Measurements from ENCODE around the gene ACOT7. TPM values are rescaled to one million over a fixed set of nuclear protein-coding genes. Genes with fewer than 3 reads are reported as not detected.
"Not testable (repeated sequence)": the region's sequence is repeated elsewhere in the genome, so short reads cannot be mapped to it uniquely, and the experiment has no call there.

The ACOT7 gene
- total RNA-seq, 1 donor from 2014 or later = 40.0 TPM

DNA sequence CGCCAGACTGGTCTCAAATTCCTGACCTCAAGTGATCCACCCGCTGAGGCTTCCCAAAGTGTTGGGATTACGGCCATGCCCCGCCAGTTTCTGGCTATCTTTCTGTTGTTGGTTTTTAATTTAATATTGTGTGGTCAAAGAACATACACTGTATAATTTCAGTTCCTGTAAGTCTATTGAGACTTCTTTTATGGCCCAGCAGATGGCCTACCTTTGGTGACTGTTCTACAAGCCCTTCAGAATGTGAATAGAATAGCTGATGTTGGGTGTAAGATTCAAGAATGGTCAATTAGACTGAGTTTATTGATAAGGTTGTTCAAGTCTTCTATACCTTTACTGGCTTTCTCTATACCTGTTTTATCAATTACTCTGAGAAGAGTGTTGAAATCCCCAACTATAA, 15.5 kb upstream of the ACOT7 start:
- Mint-ChIP-seq H3K4me1 (ENCODE audit: unreplicated experiment) (peaks cover 3% of the 10 kb centered on the region), H3K27ac (no peak overlapping the region), H3K4me3 (no peak overlapping the region), H3K27me3 (peaks cover 49% of the 10 kb centered on the region), H3K36me3 (no peaks in the 10 kb centered on the region), H3K9me3 (no peaks in the 10 kb centered on the region)
- TF ChIP-seq, protein P1, sequence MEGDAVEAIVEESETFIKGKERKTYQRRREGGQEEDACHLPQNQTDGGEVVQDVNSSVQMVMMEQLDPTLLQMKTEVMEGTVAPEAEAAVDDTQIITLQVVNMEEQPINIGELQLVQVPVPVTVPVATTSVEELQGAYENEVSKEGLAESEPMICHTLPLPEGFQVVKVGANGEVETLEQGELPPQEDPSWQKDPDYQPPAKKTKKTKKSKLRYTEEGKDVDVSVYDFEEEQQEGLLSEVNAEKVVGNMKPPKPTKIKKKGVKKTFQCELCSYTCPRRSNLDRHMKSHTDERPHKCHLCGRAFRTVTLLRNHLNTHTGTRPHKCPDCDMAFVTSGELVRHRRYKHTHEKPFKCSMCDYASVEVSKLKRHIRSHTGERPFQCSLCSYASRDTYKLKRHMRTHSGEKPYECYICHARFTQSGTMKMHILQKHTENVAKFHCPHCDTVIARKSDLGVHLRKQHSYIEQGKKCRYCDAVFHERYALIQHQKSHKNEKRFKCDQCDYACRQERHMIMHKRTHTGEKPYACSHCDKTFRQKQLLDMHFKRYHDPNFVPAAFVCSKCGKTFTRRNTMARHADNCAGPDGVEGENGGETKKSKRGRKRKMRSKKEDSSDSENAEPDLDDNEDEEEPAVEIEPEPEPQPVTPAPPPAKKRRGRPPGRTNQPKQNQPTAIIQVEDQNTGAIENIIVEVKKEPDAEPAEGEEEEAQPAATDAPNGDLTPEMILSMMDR (conservative IDR thresholded peaks at IDR 0.05) = no peak
- no peak for DNase-seq (ENCODE audit: extremely low spot score, unreplicated experiment)

DNA sequence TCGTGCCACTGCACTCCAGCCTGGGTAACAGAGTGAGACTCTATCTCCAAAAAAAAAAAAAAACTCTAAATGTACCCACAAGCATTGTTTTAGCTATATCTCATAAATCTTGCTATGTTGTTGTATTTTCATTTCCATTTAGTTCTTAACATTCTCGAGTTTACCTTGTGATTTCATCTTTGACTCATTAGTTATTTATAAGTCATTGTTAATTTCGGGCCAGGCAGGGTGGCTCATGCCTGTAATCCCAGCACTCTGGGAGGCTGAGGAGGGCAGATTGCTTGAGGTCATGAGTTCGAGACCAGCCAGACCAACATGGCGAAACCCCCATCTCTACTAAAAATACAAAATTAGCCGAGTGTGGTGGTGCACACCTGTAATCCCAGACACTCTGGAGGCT, 14.5 kb upstream of the ACOT7 start:
- TF ChIP-seq, protein P1 (conservative IDR thresholded peaks at IDR 0.05) = no peak
- Mint-ChIP-seq H3K27me3 (peaks cover 48% of the 10 kb centered on the region), H3K4me1 (ENCODE audit: unreplicated experiment) (peaks cover 3% of the 10 kb centered on the region), H3K4me3 (no peak overlapping the region), H3K27ac (no peak overlapping the region), H3K9me3 (no peaks in the 10 kb centered on the region), H3K36me3 (no peaks in the 10 kb centered on the region)
- no peak for DNase-seq (ENCODE audit: extremely low spot score, unreplicated experiment)

DNA sequence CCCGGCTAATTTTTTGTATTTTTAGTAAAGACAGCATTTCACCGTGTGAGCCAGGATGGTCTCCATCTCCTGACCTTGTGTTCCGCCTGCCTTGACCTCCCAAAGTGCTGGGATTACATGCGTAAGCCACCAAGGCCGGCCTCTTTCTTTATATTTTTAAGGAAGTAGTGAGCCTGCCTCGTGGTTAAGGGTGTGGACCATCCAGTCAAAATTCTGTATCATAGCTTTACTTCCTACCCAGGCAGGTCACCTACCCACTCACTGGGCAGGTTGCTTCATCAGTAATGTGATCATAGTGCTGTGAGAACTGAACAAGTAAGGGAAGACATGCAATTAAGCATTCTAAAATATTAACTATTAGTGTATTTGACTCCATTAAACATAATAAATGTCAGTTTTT, 8.1 kb upstream of the ACOT7 start:
- TF ChIP-seq, protein P1 (conservative IDR thresholded peaks at IDR 0.05) = no peak
- DNase-seq (ENCODE audit: extremely low spot score, unreplicated experiment) = no peak
- no peaks in the 10 kb centered on the region for H3K36me3 Mint-ChIP-seq
- H3K9me3 Mint-ChIP-seq = no peaks in the 10 kb centered on the region
- no peaks in the 10 kb centered on the region for H3K4me1 Mint-ChIP-seq (ENCODE audit: unreplicated experiment)
- H3K4me3 Mint-ChIP-seq = no peak overlapping the region
- H3K27me3 Mint-ChIP-seq = peaks cover 48% of the 10 kb centered on the region
- peak overlapping the region; percentile 29 for H3K27ac Mint-ChIP-seq

DNA sequence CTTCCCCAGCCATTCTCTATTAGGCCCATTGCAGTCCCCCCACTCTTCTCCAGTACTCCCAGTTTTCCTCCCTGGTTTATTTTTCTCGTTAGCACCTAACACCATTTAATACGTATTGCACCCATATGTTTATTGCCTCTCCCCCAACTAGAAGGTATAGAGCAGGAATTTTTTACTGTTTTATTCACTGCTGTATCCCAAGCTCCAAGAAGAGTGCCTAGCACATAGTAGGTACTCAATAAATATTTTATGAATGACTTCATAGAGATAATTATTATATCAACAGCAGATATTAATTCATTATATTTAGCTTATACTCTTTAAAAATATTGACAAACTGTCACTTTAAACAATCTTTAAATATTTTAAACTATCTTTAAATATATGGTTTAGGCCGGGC, 5.7 kb upstream of the ACOT7 start:
- Mint-ChIP-seq H3K27ac (no peak overlapping the region), H3K9me3 (no peaks in the 10 kb centered on the region), H3K27me3 (peaks cover 34% of the 10 kb centered on the region), H3K4me3 (no peak overlapping the region), H3K36me3 (no peaks in the 10 kb centered on the region), H3K4me1 (ENCODE audit: unreplicated experiment) (peaks cover under 1% of the 10 kb centered on the region)
- TF ChIP-seq, protein P1 (conservative IDR thresholded peaks at IDR 0.05) = no peak
- DNase-seq (ENCODE audit: extremely low spot score, unreplicated experiment) = no peak

DNA sequence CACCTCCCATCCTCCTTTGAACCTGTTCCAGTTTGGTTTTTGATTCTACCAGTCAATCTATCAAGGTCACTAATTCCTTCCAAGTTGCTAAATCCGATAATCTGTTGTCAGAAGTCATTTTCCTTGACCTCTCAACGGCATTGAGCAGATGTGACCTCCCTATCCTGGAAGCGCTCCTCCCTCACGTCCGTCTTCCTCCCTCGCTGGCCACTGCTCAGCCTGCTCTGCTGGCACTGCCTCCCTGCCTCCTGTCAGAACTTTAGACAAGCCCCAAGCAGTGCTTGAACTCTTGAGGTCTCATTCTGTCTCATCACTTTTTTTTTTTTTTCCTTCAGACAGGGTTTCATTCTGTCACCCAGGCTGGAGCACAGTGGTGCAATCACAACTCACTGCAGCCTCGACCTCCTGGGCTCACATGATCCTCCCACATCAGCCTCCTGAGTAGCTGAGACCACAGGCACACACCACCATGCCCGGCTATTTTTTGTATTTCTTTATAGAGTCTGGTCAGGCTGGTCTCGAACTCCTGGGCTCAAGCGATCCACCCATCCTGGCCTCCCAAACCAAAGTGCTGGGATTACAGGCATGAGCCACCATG, 4.4 kb upstream of the ACOT7 start:
- Mint-ChIP-seq H3K27me3 (peaks cover 27% of the 10 kb centered on the region), H3K9me3 (no peaks in the 10 kb centered on the region), H3K4me3 (no peak overlapping the region), H3K4me1 (ENCODE audit: unreplicated experiment) (peaks cover 6% of the 10 kb centered on the region), H3K27ac (peak overlapping the region; percentile 18), H3K36me3 (no peaks in the 10 kb centered on the region)
- TF ChIP-seq, protein P1 (conservative IDR thresholded peaks at IDR 0.05) = no peak
- no peak for DNase-seq (ENCODE audit: extremely low spot score, unreplicated experiment)

DNA sequence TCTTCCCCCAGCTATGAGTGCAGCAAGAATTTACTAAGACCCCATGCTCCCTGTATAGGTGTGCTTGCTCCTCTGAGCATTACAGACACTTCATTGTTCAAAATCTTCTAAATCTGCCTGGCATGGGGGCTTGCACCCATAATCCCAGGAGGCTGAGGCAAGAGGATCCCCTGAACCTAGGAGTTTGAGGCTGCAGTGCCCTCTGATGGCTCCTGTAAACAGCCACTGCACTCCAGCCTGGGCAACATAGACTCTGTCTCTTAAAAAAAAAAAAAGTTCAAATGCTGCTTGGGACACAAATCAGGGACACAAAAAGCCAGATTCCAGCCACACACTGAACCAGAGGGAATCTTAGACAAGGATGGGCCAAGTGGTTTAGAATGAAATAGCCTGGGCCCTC, 3.4 kb upstream of the ACOT7 start:
- Mint-ChIP-seq H3K4me3 (no peak overlapping the region), H3K9me3 (no peaks in the 10 kb centered on the region), H3K27me3 (peaks cover 25% of the 10 kb centered on the region), H3K36me3 (no peaks in the 10 kb centered on the region), H3K27ac (peak overlapping the region; percentile 18), H3K4me1 (ENCODE audit: unreplicated experiment) (peaks cover 11% of the 10 kb centered on the region)
- TF ChIP-seq, protein P1 (conservative IDR thresholded peaks at IDR 0.05) = no peak
- no peak for DNase-seq (ENCODE audit: extremely low spot score, unreplicated experiment)

DNA sequence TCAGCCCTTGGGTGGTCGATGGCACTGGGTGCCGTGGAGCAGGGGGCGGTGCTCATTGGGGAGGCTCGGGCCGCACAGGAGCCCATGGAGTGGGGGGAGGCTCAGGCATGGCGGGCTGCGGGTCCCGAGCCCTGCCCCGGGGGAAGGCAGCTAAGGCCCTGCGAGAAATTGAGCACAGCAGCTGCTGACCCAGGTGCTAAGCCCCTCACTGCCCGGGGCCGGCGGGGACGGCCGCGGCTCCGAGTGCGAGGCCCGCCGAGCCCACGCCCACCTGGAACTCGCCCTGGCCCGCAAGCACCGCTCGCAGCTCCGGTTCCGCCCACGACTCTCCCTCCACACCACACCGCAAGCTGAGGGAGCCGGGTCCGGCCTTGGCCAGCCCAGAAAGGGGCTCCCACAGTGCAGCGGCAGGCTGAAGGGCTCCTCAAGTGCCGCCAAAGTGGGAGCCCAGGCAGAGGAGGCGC, 2.2 kb upstream of the ACOT7 start:
- not testable (repeated sequence) for DNase-seq (ENCODE audit: extremely low spot score, unreplicated experiment); H3K9me3 Mint-ChIP-seq; H3K27ac Mint-ChIP-seq; H3K36me3 Mint-ChIP-seq; H3K4me3 Mint-ChIP-seq
- Mint-ChIP-seq H3K4me1 (ENCODE audit: unreplicated experiment) (peaks cover 14% of the 10 kb centered on the region), H3K27me3 (peaks cover 18% of the 10 kb centered on the region)

DNA sequence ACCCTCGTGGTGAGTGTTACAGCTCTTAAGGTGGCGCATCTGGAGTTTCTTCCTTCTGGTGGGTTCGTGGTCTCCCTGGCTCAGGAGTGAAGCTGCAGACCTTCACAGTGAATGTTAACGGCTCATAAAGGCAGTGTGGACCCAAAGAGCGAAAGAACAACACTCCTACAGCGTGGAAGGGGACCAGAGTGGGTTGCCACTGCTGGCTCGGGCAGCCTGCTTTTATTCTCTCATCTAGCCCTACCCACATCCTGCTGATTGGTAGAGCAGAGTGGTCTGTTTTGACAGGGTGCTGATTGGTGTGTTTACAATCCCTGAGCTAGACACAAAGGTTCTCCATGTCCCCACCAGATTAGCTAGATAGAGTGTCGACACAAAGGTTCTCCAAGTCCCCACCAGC, 1.6 kb upstream of the ACOT7 start:
- Mint-ChIP-seq H3K27me3 (peaks cover 18% of the 10 kb centered on the region), H3K27ac (peak overlapping the region; percentile 59), H3K4me3 (peak overlapping the region; percentile 57), H3K4me1 (ENCODE audit: unreplicated experiment) (peaks cover 14% of the 10 kb centered on the region)
- DNase-seq (ENCODE audit: extremely low spot score, unreplicated experiment); H3K36me3 Mint-ChIP-seq; H3K9me3 Mint-ChIP-seq: not testable (repeated sequence)

Data from type B pancreatic cell (in vitro differentiated cells).